HG02870 (cell line): ENCODE measurements around the gene TACR1.

ENCODE experiments used
- ATAC-seq: cut with Tn5 transposase; IDR thresholded peaks from one replicate; pipeline ENCODE4 v1.9.1; 2021; ENCODE audit warnings: mild to moderate bottlenecking, moderate library complexity; ENCODE audit not compliant: unreplicated experiment

Gene TACR1

DNA sequence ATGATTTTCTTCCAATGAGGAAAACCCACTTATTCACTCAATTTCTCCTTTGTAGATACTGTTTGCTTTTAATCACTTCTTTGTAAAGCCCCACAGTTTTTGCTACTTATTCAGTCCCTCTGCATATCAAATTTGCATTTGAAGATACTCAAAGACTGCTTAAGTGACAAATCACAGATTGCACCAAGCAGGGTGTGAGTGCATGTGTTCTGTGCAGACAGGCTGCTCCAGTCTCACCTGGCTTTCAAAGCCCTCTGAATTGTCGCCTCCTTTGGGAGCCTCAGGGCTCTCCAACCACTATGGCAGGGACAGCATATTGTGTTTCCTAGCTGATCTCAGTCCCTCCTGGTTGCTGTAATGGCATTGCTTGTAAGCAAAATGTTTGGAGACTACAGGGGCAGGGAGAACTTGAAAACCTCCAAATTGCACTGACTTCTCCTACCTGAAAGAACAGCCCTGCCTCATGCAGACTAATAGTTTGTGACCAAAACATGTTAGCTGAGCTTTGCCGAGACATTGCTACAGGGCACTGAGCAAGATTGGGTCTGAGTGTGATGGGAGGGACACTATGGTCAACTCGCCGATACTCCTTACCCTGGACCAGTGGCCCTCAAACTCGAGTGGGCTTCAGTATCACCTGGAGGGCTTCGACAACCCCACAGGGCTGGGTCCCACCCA lies 144.0 kb downstream of the TACR1 start:
- no peak for ATAC-seq

DNA sequence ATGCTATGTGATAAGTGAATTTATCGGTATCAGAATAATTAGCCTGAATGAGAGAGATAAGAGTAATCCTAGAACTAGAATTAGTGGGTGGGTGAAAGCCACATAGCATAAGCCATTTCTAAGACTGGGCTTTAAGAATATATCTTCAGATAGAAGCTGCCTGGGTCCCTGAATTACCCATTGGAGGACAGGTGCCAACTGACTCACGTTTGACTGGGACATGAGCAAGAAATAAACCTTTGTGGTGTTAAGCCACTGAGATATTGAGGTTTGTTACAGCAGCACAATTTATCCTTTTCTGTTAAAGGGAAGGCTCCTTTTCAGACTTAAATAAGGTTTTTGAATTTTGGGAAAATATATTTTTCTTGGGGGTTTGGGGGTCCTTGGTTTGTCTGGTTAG lies 145.0 kb downstream of the TACR1 start:
- no peak for ATAC-seq

DNA sequence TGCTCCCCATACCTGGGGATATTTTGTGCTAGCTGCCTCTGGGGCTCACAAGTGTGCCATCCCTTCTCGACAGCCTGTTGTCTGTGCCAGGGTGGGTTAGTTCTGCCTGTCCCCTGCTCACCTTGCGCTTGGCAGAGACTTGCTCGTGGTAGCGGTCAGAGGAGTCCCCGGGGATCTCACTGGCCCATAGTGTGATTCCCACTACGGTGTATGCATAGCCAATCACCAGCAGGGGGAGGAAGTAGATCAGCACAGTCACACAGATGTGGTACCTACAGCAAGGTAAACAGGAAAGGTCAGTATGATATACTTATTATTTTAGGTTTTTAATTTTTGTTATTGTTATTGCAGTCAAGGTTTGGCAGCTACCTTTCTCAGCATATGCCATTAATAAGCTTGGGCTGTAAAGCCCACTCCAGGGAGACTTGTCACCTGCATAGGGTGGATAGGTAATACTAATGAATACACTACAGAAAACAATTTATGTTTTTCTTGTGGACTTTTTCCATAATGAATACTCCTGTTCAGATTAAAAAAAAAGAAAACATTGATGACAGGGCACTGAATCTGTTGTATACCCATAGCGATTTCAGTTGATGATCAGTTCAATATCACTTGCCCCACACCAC lies 145.7 kb downstream of the TACR1 start:
- ATAC-seq, result no peak

DNA sequence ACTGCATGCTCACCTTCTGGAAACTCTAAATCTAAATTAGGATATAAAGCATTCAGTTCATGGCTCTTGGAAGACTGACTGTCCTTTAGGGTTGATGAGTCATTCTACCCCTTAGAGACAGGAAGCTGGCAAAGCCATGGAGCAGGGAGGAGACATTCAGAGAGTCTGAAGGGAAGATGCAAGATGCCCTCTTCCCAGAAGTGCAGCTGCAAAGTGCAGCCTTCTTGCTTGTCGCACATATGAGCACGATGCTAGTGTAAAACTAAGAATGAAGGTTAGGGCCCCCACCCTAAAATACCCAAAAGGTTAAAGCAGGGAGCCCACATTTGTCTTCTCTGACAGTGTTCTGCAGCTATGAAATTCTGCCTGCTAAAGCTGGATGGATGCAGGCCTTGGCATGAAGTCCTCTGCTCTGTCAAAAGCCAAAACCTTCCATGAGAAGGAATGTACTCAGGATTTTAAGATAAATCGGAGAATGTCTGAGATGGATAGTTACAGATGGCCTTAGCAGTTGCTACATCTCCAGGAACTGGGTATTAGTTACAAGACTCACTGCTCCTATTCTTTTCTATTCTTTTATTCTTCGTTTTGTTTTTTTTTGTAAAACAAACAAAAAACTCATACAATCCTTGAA lies 151.2 kb downstream of the TACR1 start:
- no peak for ATAC-seq

DNA sequence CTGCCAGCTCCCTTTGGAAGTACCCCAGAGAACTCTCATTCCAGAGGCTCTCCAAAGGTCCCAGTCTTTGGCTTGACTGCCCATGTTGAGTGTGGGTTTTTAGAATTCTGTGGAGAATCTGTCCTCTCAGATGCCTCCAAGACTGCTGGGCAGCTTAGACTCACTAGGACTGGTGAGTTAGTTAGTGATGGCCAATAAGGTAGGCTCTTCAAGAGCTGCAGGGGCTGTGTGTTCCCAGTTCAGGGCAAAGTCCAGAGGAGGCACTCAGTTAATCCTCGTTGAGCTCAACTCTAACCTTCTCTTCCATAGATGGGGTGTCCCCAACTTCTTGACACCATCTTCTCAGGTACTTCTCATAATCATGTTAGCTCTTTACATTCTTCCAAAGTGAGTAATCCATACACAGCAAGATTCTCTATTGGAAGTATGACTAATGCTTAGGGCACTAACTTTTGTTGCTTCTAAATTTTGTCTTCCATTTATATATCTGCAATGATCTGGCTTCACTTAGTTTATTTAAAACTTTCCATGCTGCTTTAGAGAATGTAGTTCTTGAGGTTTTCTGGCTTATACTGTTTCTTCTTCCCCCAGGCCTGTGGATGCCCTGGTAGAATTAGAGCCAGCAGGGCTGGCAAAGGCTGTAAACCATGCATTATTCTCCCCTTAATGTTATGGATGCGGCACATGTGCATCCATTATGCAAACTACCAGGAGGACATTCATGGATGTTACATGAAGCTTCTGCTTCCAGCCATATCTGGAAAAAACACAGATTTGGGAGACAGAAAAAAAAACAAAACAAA lies 151.9 kb downstream of the TACR1 start:
- no peak for ATAC-seq

DNA sequence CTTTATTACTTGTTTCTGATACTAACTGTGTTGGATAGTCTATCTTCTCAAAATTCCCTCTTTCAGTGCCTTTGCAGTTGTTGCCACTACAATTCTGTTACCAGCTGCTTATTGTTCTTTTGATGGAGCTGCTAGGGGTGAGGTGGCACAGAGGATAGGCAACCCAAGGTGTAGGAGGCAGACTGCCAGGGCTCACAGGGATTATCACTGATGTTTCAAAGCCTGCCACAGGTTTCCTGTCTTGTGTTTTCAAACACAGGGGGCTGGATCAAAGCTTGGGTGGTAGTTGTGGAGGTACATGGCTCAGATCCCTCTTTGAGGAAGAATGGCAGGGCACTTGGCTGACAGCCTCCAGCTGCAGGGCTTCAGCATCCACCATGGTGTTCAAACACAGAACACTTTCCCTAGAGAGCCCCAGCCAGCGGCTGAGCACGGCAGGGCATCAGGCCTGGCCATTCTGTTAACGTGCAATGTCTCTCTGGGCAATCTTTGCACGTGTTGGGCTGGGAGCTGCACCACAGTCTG lies 153.7 kb downstream of the TACR1 start:
- no peak for ATAC-seq

DNA sequence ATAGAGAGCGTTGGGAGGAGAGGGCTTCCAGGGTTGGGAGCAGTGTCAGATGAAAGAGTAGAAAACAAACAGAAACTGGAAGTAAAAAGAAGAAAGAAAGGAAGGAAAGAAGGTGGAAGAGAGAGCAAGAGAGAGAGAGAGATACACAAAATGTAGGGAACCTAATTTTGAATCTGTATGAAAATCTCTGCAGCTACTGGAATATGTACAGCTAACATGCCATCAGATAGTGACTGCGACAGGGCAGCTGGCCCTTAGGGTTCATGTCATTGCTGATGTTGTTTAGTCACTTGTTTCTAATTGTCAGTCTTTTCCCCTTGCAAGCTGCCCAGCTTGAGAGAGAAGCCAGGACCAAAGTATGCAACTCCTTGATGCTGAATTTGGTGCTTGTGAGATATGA lies 155.0 kb downstream of the TACR1 start:
- ATAC-seq, result no peak

DNA sequence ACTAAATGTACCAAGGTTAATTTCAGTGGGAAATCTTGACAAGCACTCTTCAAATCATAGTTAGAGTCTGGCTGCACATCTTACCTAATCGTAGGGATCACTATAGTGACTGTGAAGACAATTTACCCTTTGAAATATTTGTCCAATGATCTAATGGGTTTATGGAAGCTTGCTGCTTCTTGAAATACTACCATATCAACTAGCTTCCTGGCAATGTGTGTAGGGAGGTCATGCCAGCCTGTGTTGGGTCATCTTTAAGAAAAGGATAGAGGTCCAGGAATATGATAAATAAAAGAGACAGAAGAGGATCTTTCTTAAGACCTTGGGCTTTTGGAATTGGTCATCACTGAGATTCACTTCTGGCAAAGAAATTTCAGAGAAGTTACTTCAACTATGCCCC lies 156.5 kb downstream of the TACR1 start:
- no peak for ATAC-seq

DNA sequence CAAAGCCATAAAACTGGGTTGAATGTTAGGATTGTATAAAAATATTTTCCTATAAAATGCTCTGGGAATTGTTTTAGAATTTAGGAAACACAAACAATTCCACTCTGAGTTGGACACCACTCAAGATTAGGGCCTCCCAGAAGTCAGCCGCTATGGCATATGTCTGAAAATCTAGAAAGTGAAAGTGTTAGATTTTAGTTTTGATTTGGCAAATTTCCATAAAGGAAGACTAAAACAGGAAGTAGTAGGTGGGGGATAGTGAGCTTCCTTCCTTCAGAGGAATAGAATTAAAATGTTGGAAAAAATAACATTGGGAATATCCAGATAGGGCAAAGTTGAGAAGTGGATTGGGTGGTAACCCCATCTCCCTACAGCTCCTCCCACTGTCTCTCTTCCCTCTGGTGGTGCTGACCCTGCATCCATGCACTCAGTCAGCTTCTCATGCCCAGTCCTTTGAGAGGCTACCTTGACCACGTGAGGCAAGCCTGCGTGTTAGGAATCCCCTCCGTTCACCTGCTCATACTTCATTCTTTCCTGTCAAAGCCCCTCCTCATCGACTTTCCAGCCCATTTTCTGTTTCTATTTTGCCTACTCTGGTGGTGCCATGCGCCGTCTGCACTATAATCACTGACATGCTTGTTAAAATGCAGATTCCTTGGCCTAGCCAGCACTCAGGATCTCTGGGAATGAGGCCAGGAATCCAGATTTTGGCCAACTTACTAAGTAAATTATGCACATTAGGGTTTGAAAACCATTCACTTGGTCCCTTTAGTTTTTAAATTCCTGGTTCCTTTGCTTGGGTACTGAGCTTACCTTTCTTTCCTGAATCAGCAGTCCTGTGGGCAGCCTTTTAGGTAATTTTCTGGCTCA lies 157.4 kb downstream of the TACR1 start:
- ATAC-seq, result no peak

DNA sequence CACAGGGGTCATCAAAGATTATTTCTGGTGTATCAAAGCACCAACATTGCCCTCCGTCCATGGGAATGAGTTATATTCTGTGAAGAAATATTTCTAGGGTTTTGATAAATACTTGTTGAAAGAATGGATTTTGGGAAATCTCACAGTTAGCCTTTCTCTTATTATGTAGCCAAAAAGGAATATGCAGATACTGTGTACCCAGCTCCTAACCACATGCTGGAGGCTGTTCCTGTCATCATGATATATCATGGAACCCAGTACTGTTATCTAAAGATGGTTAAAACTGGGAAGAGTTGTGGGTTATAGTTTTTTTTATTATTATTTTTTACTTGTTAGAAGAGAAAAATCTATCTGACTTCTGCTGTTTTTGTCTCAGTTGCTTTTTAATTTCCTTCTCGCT lies 158.1 kb downstream of the TACR1 start:
- no peak for ATAC-seq

DNA sequence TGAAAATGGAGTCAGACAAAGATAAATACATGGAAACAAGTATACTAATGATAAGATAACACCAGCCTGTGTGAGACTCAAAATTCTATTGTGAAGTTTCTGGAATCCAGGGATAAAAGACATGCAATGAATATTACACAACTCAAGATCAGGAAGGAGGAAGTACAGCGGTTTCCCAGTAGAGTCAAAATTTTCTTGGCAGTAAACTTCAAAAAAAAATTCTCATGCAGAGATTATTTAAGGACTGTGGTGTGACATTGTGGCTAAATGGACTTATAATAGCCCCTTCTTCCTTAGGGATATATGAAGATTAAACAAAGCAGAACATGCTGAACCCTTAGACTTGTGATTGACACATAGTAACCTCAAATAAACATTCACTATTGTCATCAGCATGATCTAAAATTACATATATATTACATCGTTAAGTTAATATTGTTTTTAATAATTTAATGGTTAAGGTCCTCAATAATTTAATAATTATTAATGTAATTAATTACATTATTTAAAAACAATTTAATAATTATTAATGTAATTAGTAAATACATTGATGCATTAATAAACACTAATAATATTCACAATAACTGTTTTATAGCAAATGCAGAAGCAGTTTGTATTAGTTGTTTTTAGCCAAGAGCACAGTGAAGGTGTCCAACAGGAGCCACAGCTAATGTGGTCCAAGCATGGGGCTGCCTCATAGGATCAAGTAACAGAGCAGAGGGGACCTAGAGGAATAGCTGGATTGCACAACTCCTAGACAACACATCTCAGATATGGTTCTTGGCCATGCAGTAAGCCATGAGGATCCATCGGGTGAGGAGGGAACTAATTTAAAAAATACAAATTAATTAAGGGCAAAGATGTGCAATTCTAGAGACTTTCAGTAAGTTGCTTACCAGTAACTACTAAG lies 163.6 kb downstream of the TACR1 start:
- no peak for ATAC-seq

DNA sequence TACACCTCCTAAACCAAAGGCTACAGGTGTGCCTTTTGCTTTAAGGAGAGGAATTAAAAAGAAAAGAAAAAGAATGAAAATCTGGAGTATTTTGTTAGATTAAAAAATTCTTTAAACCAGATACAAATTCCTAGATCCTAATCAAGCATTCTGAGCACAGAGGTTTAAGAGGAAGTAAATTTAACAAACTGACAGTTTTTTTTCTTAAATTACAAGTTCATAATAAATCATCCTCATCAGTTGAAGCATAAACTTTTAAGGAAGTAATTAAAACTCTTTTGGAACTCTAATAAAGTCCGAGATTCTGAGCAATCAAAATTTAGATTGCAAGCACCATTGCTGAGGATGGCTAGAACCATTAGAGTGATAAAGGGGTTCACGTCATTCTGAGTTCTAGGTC lies 165.8 kb downstream of the TACR1 start:
- no peak for ATAC-seq

DNA sequence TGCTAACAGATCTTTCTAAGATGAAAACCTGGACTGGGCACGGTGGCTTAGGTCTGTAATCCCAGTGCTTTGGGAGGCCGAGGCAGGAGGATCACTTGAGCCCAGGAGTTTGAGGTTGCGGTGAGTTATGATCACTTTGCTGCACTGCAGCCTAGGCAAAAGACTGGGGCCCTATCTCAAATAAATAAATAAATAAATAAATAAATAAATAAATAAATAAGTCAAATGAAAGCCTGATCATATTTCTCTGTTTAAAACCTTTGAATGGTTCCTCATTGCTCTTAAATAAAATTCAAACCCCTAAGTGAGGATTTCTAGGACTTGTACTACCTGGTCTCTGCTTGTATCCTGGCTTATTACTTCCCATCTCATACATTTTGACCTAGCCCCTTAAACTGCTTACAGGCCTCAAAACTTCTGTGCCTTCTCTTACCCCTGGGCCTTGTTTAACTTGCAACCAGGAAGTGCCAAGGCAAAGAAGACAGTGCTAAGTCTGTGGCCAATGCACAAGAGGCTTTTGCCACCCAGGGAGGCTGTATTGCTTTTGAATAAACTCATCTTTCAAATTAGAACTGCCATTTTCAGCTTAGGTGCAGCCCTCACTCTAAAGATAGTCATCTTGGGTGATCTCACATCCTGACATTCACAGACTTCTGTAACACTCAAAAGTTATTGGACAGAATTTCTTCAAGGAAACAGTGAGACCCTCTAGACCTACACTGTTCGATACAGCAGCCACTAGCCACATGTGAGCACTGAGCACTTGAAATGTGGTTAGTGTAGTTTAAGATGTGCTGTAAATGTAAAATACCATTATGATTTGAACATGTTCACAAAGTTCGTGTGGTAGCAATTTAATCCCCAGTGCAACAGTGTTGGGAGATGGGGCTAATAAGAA lies 167.2 kb downstream of the TACR1 start:
- ATAC-seq, result no peak

DNA sequence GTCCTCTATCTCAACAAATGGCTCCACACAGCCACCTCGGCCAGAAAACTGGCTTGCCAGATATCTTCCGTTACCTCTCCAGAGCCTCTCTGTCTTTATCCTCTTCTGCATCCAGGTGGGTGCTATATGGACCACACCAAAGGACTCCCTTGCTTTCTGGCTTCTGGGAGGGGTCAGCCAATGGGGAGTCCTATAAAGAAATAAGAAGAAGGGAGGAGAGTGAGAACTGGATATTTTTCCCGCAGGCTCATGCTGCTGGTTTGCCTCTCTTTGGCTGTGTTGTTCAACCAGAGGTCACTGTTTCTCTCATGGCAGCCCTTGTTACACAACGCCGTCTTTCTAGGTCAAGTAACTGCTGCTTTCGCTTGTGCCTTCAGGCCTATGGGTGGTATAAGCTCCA lies 168.1 kb downstream of the TACR1 start:
- ATAC-seq, result no peak

DNA sequence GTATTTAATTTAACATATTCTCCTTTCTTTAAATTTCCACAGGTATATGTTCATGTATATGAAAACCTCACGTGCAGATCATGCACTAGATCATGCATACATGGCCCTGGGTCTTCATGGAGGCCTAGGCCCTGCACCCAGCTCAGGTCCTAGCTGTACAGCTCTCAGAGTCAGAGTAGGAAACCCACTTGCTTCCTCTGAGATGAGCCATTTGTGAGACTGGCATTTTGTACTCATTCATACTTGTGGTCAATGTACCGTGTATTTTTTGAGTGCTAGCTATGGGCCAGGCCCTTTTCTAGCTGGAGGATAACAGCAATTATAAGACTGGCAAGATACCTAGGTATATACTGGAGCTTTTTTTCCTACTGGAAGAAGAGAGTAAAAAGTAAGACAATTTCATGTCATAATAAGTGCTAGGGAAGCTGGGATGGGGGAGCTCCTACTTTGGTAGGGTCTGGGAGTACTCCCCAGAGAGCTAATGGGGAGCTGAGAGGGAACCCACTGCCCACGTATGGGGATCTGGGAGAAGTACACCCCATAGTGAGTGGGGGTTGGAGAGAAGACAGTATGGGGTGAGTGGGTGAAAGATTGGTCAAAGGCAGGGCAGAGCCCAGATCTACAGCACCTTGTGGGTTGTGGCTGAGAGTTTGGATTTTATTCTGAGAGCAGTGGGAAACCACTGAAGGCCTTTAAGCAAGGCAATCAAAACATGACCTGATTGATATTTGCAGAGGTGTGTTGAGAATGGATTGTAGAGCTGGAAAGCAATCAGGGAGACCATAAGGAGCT lies 168.9 kb downstream of the TACR1 start:
- no peak for ATAC-seq

DNA sequence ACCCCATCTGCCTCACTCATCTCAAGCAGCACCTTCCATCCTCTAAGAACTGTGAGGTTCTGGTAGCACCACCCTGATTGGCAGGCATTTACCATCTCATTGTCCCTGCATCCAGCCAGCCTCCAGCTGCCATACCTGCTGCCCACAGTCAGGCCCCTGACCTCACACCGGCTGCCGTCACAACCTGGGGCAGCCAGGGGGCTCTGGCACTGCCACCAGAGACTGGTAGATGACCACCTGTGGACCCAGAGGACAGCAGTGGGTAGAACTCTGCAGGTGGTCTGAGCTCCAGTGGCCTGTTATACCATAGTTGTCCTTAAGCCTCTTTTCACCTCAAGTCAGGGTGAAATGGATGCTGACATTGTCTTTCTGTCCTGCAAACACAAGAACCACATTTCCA lies 171.4 kb downstream of the TACR1 start:
- no peak for ATAC-seq

DNA sequence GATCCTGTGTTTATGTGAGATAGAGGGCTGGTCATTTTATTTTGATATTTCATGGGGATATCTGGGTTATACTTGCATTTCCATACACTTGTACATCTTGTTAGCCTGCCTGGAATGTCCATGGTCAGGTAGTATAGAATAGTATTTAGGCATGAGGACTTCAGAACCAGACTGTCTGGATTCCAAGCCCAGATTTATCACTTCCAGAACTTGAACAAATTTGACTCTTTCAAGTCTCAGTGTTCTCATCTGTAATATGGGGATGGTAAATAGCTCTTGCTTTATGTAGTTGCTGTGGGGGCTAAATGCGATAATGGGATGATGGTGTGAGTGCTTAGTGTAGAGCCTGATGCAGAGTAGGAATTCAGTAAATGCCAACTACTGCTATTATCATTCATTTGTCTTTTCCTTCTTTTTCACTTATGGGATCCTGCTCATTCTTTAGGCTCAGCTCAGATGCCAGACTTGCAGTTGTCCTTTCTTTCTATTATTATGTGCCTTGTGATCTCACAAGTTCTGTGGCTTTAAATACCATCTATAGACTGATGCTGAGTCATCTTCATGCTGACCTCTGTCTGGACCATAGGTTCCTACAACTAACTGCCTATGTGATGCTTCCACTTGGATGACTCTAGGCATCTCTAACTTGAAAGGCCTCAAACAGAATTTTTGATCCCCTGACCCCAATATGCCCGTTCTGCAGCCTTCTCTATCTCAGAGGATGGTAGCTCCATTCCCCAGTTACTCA lies 173.5 kb downstream of the TACR1 start:
- no peak for ATAC-seq
